22Rv1 (cell line): ENCODE data around the gene SRCAP.
A peak's percentile ranks its signal among the peaks of the same experiment; 100 is the strongest.

Experiments
- H3K27ac ChIP-seq: fragments of 450-650 bp; 2 replicates; pipeline ENCODE4 v1.5.1; 2017
- ZFX ChIP-seq: fragments of 450-650 bp; IDR thresholded peaks from 2 replicates; pipeline ENCODE4 v1.6.1; 2017; ENCODE audit warnings: antibody characterized with exemption, borderline replicate concordance
- TF ChIP-seq, protein P1 (sequence below): fragments of 450-650 bp; IDR thresholded peaks from 2 replicates; pipeline ENCODE4 v1.5.1; 2017; ENCODE audit warnings: mild to moderate bottlenecking

The SRCAP gene

DNA sequence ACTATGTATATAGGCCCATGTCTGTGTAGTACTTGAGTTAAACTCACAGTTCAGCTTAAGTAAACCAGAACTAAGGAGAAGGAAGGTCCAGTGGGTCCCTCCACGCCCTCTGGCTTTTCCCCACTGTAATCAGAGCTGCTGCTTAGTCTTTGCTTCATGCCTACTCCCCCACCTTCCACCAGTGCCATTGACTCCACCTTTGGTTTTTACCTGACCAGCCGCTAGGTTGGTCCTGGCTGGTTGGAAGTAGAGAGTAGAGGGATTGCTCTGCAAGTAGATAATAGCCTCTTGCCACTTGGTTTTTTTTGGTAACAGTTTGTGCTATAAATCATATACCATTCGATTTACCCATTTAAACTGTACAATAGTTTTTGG, 26.4 kb downstream of the SRCAP start:
- TF ChIP-seq ZFX: no peak
- TF ChIP-seq, protein P1, sequence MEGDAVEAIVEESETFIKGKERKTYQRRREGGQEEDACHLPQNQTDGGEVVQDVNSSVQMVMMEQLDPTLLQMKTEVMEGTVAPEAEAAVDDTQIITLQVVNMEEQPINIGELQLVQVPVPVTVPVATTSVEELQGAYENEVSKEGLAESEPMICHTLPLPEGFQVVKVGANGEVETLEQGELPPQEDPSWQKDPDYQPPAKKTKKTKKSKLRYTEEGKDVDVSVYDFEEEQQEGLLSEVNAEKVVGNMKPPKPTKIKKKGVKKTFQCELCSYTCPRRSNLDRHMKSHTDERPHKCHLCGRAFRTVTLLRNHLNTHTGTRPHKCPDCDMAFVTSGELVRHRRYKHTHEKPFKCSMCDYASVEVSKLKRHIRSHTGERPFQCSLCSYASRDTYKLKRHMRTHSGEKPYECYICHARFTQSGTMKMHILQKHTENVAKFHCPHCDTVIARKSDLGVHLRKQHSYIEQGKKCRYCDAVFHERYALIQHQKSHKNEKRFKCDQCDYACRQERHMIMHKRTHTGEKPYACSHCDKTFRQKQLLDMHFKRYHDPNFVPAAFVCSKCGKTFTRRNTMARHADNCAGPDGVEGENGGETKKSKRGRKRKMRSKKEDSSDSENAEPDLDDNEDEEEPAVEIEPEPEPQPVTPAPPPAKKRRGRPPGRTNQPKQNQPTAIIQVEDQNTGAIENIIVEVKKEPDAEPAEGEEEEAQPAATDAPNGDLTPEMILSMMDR: no peak
- H3K27ac ChIP-seq: no peak overlapping the region

DNA sequence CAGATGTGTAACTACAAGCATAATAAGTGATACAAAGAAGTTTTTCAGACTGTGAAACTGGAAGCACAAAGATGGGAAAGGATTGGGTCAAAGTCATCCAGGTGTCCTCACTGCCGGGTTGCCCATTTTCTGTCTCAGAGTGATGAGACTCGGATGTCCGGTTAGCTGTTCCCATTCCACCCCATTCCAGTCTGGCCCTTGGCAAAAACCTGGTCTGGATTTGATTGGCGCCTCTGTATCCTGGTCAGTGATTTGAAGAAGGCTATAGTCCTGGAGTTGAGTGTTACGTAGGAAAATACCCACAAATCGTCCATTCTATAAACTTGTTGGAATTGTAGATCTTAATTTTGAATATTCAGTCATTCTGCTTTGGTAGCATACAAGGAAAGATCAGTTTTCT, 29.4 kb downstream of the SRCAP start:
- H3K27ac ChIP-seq: no peak overlapping the region
- TF ChIP-seq, protein P1: no peak
- TF ChIP-seq ZFX: no peak

DNA sequence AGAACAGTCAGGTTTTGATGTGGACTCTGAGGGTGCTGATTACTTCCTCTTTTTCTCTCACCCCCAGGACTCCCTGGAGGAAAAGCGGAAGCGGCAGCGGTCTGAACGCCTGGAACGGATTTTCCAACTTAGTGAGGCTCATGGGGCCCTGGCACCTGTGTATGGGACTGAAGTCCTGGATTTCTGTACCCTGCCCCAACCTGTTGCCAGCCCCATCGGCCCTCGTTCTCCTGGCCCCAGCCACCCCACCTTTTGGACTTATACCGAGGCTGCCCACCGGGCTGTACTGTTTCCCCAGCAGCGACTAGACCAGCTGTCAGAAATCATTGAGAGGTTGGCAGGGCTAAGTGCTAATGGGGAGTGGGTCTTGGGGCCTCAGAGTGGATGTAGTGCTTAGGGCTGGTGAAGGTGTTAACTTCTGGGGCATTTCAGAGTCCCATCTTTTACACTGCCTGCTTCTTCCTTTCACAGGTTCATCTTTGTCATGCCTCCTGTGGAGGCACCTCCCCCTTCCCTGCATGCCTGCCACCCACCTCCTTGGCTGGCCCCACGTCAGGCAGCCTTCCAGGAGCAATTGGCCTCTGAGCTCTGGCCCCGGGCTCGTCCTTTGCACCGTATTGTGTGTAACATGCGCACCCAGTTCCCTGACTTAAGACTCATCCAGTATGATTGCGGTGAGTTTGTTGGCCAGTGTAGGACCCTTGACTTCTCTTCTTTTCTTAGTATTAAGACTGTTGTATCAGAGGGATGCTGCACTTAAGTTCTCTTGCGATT, 30.1 kb downstream of the SRCAP start:
- TF ChIP-seq, protein P1: no peak
- TF ChIP-seq ZFX: no peak
- H3K27ac ChIP-seq: no peak overlapping the region

DNA sequence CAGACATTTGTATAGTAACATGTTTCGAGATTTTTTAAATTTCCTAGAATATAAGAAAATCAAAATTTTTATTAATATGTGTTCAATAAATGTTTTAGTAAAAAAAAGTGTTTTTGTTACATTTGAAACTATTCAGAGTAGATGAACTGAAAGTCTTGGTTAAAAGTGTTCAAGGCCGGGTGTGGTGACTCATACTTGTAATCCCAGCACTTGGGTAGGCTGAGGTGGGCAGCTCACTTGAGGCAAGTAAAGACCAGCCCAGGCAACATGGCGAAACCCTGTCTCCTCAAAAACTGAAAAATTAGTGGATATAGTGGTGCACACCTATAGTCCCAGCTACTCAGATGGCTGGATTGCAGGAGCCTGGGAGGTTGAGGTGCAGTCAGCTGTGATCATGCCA, 32.4 kb downstream of the SRCAP start:
- TF ChIP-seq ZFX: no peak
- TF ChIP-seq, protein P1: no peak
- no peak overlapping the region for H3K27ac ChIP-seq

DNA sequence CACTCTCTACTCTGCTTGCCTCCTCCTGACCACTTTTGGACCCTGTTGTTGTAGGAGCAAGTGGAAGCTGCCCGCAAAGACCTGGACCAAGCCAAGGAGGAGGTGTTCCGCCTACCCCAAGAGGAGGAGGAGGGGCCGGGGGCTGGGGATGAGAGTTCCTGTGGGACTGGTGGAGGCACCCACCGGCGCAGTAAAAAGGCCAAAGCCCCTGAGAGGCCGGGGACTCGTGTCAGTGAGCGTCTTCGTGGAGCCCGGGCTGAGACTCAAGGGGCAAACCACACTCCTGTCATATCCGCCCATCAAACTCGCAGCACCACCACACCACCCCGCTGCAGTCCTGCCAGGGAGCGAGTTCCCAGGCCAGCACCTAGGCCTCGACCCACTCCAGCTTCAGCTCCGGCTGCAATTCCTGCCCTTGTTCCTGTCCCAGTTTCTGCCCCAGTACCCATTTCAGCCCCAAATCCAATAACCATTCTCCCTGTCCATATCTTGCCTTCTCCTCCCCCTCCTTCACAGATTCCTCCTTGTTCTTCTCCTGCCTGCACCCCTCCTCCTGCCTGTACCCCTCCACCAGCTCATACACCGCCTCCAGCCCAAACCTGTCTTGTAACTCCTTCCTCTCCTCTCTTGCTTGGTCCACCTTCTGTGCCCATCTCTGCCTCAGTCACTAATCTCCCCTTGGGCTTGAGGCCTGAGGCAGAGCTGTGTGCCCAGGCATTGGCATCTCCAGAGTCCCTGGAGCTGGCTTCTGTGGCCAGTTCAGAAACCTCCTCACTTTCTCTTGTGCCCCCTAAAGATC, 38.2 kb downstream of the SRCAP start:
- H3K27ac ChIP-seq: peak overlapping the region; percentile 5; the same call in 1 of the 2 replicates
- TF ChIP-seq, protein P1: no peak
- no peak for TF ChIP-seq ZFX

DNA sequence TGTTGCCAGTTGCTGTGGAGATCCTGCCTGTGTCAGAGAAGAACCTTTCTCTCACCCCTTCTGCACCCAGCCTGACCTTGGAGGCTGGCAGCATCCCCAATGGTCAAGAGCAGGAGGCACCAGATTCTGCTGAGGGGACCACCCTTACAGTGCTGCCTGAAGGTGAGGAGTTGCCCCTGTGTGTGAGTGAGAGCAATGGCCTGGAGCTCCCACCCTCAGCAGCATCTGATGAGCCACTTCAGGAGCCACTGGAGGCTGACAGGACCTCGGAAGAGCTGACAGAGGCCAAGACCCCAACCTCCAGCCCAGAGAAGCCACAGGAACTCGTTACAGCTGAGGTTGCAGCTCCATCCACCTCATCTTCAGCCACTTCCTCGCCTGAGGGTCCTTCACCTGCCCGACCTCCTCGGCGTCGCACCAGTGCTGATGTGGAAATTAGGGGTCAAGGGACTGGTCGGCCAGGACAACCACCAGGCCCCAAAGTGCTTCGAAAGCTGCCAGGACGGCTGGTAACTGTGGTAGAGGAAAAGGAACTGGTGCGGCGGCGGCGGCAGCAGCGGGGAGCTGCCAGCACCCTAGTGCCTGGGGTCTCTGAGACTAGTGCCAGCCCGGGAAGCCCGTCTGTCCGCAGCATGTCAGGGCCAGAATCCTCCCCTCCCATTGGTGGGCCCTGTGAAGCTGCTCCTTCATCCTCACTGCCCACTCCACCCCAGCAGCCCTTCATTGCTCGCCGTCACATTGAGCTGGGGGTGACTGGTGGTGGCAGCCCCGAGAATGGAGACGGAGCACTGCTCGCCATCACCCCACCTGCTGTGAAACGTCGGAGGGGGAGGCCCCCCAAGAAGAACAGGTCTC, 39.0 kb downstream of the SRCAP start:
- peak overlapping the region; percentile 96; the same call in 1 of the 2 replicates for H3K27ac ChIP-seq
- TF ChIP-seq, protein P1: no peak
- no peak for TF ChIP-seq ZFX
